ENCODE measurements around the gene STH.
"Not testable (repeated sequence)": the region's sequence is repeated elsewhere in the genome, so short reads cannot be mapped to it uniquely, and the experiment has no call there.

Gene STH
- 0 to 0.10 (median 0) reads per million in 9 experiments for total RNA-seq

- H3K36me3 Mint-ChIP-seq (ENCODE audit: insufficient read depth) = no peaks in the 10 kb centered on the region
- H3K4me1 Mint-ChIP-seq (ENCODE audit: low read depth in 2 of 2) = peaks cover 0 to 3% of the 10 kb centered on the region in 2 donors
- no peak within 1 kb of the TSS for H3K4me3 Mint-ChIP-seq
- H3K9me3 Mint-ChIP-seq = no peaks in the 10 kb centered on the region
- DNase-seq (no peak), ATAC-seq (replicated peaks) (no peak)
- H3K27ac Mint-ChIP-seq = no peak within 1 kb of the TSS
- H3K27me3 Mint-ChIP-seq = no peaks in the 10 kb centered on the region
These were observed at the start of gene STH for GRCh38 chr17:45998987-45999899. Gene STH (plus strand): TSS chr17:45999250. CDS start chr17:45999280, 30 bp downstream.

DNA sequence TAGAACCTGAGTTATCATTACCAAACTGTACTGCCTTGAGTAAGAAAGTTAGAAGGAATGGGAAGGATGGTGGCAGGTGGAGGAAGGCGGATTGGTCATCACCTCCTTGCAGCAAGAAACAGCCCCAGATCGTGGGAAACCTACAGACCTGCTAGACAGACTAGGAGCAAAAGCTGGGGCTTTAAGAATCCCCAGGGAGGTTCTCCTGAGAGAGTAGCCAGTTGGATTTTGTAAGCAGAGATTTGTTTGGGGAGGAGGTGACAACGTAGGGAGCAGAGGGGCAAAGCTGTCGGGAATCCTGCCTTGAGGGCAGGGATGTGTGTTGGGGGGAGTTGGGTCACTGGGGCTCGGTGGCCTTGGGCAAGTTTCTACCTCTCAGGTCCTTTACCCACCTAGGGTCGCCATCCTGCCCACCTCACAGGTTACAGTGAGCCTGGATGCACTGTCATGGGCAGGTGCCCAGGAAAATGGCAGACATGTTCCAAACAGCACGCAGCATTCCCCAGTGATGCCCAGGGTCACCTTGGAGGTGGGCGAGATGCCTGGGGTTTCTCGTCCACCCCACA is 49.2 kb upstream of the STH start:
- H3K36me3 Mint-ChIP-seq (ENCODE audit: insufficient read depth) = peaks cover 3% of the 10 kb centered on the region
- H3K27ac Mint-ChIP-seq = no peak overlapping the region
- no peak overlapping the region for H3K4me3 Mint-ChIP-seq
- ATAC-seq (replicated peaks) = no peak
- no peak for DNase-seq
- no peaks in the 10 kb centered on the region for H3K9me3 Mint-ChIP-seq
- peaks cover 0 to 8% of the 10 kb centered on the region in 2 donors for H3K4me1 Mint-ChIP-seq (ENCODE audit: low read depth in 2 of 2)
- peaks cover 41 to 61% of the 10 kb centered on the region in 2 donors for H3K27me3 Mint-ChIP-seq

- peaks cover 3% of the 10 kb centered on the region for H3K36me3 Mint-ChIP-seq (ENCODE audit: insufficient read depth)
- H3K4me1 Mint-ChIP-seq (ENCODE audit: low read depth in 2 of 2) = peaks cover 0 to 8% of the 10 kb centered on the region in 2 donors
- H3K9me3 Mint-ChIP-seq = no peaks in the 10 kb centered on the region
- peaks cover 45 to 63% of the 10 kb centered on the region in 2 donors for H3K27me3 Mint-ChIP-seq
- no peak overlapping the region for H3K27ac Mint-ChIP-seq
- H3K4me3 Mint-ChIP-seq = no peak overlapping the region
- no peak for ATAC-seq (replicated peaks)
- no peak for DNase-seq
These were observed 48.2 kb upstream of the STH start for GRCh38 chr17:45950888-45951287.

DNA sequence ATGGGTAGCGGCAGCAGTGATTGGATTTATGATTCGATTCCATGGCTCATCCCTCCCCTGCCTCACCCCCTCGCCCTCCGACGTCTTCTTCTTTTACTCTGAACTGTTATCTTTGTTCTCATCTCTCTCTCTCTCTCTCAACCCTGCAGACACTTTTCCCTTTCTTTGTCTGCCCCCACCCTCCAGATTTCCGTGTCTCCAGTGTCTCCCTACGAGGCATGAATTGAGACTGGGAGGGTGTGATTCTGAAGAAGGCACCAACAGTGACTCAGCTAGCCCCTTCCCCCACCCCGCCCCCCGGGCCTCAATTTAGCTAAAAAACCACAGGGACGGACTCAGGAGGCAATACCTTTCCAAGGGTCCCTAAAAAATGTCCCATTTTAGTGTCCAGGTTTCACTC is 47.6 kb upstream of the STH start:
- peaks cover 0 to 8% of the 10 kb centered on the region in 2 donors for H3K4me1 Mint-ChIP-seq (ENCODE audit: low read depth in 2 of 2)

DNA sequence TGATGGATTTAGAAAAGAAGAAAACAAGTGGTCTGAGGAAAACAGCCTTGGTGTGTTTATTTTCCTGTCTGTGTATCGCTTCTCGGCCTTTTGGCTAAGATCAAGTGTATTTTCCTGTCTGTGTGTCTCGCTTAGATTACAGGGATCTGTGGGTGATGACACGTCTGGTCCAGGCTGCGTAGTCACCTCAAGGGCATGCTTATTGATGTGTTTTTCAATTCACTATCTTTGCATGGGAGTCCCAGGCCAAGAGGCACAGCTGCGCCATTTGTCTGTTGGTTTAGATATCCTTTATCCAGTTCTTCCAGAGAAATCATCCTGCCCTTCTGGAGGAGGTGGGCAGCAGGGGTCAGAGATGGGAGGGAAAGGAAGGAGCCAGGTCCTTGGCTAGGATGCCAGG is 47.1 kb upstream of the STH start:
- no peaks in the 10 kb centered on the region for H3K9me3 Mint-ChIP-seq
- no peak overlapping the region for H3K4me3 Mint-ChIP-seq
- ATAC-seq (replicated peaks) (no peak), DNase-seq (no peak)
- peaks cover 3% of the 10 kb centered on the region for H3K36me3 Mint-ChIP-seq (ENCODE audit: insufficient read depth)
- peaks cover 0 to 8% of the 10 kb centered on the region in 2 donors for H3K4me1 Mint-ChIP-seq (ENCODE audit: low read depth in 2 of 2)
- peaks cover 45 to 65% of the 10 kb centered on the region in 2 donors for H3K27me3 Mint-ChIP-seq
- H3K27ac Mint-ChIP-seq = no peak overlapping the region

More for the DNA sequence above, 47.6 kb upstream of the STH start:
- Mint-ChIP-seq H3K27me3 (peaks cover 45 to 65% of the 10 kb centered on the region in 2 donors), H3K9me3 (no peaks in the 10 kb centered on the region), H3K4me3 (no peak overlapping the region), H3K36me3 (ENCODE audit: insufficient read depth) (peaks cover 3% of the 10 kb centered on the region), H3K27ac (no peak overlapping the region)
- DNase-seq (no peak), ATAC-seq (replicated peaks) (no peak)

DNA sequence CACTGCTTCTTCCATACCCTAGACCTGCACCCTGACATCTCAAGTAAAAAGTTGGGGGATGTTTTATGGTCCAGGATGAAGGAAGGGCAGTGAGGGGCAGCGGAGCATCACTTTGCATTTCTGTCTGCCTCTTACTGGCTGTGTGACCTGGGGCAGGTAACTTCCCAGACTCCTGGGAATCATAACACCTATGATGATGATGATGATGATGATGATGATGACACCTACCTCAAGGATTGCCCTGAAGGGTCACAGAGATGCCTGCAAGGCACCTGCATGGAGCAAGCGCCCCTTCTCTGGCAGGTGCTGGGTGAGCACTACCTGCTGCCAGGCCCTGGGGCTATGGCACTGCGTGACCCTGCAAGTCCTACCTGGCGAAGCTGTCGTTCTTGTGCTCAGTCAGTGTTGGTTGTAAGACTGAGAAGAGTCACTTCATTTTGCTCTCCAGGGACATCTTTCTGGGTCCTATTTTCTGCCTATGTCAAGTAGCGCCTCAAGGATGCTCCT is 46.2 kb upstream of the STH start:
- Mint-ChIP-seq H3K27ac (no peak overlapping the region), H3K36me3 (ENCODE audit: insufficient read depth) (peaks cover 3% of the 10 kb centered on the region), H3K4me1 (ENCODE audit: low read depth in 2 of 2) (peaks cover 0 to 8% of the 10 kb centered on the region in 2 donors), H3K9me3 (no peaks in the 10 kb centered on the region), H3K4me3 (no peak overlapping the region), H3K27me3 (peaks cover 45 to 65% of the 10 kb centered on the region in 2 donors)
- DNase-seq (no peak), ATAC-seq (replicated peaks) (no peak)

GRCh38 chr17:45953561-45953960 is 45.5 kb upstream of the STH start:
- H3K9me3 Mint-ChIP-seq = no peaks in the 10 kb centered on the region
- no peak overlapping the region for H3K27ac Mint-ChIP-seq
- H3K4me1 Mint-ChIP-seq (ENCODE audit: low read depth in 2 of 2) = peaks cover 0 to 8% of the 10 kb centered on the region in 2 donors
- ATAC-seq (replicated peaks) (no peak), DNase-seq (no peak)
- peaks cover 3% of the 10 kb centered on the region for H3K36me3 Mint-ChIP-seq (ENCODE audit: insufficient read depth)
- peaks cover 45 to 65% of the 10 kb centered on the region in 2 donors for H3K27me3 Mint-ChIP-seq
- no peak overlapping the region for H3K4me3 Mint-ChIP-seq

- ATAC-seq (replicated peaks) (no peak), DNase-seq (no peak)
- Mint-ChIP-seq H3K4me3 (no peak overlapping the region), H3K4me1 (ENCODE audit: low read depth in 2 of 2) (no peaks in the 10 kb centered on the region), H3K36me3 (ENCODE audit: insufficient read depth) (no peaks in the 10 kb centered on the region), H3K27ac (no peak overlapping the region), H3K9me3 (no peaks in the 10 kb centered on the region), H3K27me3 (peaks cover 39 to 54% of the 10 kb centered on the region in 2 donors)
These were observed 44.1 kb upstream of the STH start for GRCh38 chr17:45954914-45955313.

GRCh38 chr17:45955326-45955725 is 43.7 kb upstream of the STH start:
- H3K9me3 Mint-ChIP-seq = no peaks in the 10 kb centered on the region
- no peaks in the 10 kb centered on the region for H3K4me1 Mint-ChIP-seq (ENCODE audit: low read depth in 2 of 2)
- H3K27ac Mint-ChIP-seq = no peak overlapping the region
- DNase-seq (no peak), ATAC-seq (replicated peaks) (no peak)
- H3K36me3 Mint-ChIP-seq (ENCODE audit: insufficient read depth) = no peaks in the 10 kb centered on the region
- peaks cover 36 to 50% of the 10 kb centered on the region in 2 donors for H3K27me3 Mint-ChIP-seq
- no peak overlapping the region for H3K4me3 Mint-ChIP-seq

DNA sequence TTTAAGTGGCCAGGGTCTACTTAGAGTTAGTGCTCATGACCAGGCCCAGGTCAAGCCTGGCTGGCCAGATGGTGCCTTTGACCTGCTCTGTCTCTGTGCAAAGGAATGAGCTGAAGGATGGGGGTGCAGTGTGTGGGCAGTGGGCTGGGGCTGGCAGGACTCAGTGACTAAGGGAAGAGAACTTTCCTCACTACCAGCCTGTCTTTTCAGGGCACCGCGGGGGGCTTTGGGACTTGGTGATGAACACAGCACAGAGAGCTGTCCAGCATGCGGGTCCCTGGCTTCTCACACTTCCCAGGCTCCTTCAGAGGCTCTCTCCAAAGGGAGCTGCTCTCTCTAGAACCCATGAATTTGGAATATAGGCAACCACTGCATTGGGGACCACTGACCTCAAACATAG is 43.0 kb upstream of the STH start:
- Mint-ChIP-seq H3K4me3 (no peak overlapping the region), H3K27ac (no peak overlapping the region), H3K36me3 (ENCODE audit: insufficient read depth) (no peaks in the 10 kb centered on the region), H3K27me3 (peaks cover 28 to 43% of the 10 kb centered on the region in 2 donors), H3K4me1 (ENCODE audit: low read depth in 2 of 2) (no peaks in the 10 kb centered on the region), H3K9me3 (no peaks in the 10 kb centered on the region)
- DNase-seq = no peak
- ATAC-seq (replicated peaks) = no peak

- ATAC-seq (replicated peaks); H3K27ac Mint-ChIP-seq; DNase-seq; H3K36me3 Mint-ChIP-seq (ENCODE audit: insufficient read depth); H3K4me3 Mint-ChIP-seq; H3K9me3 Mint-ChIP-seq; H3K4me1 Mint-ChIP-seq (ENCODE audit: low read depth in 2 of 2): not testable (repeated sequence)
- peaks cover 21 to 36% of the 10 kb centered on the region in 2 donors for H3K27me3 Mint-ChIP-seq
These were observed 42.3 kb upstream of the STH start for GRCh38 chr17:45956746-45957145.

DNA sequence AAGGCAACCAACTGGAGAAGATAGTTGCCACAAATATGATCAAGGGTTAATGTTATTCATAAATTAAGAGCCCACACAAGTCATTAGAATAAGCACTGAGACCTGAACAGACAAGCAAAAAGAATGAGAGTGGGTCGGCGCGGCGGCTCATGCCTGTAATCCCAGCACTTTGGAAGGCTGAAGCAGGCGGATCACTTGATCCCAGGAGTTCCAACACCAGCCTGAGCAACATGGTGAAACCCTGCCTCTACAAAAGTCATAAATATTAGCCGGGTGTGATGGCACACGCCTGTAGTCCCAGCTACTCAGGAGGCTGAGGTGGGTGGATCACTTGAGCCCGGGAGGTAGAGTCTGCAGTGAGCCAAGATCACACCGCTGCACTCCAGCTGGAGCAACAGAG is 40.7 kb upstream of the STH start:
- Mint-ChIP-seq H3K4me3 (no peak overlapping the region), H3K36me3 (ENCODE audit: insufficient read depth) (no peaks in the 10 kb centered on the region), H3K27ac (no peak overlapping the region), H3K27me3 (peaks cover 15 to 22% of the 10 kb centered on the region in 2 donors), H3K4me1 (ENCODE audit: low read depth in 2 of 2) (no peaks in the 10 kb centered on the region), H3K9me3 (no peaks in the 10 kb centered on the region)
- no peak for DNase-seq
- no peak for ATAC-seq (replicated peaks)

GRCh38 chr17:45958994-45959665 is 39.9 kb upstream of the STH start:
- ATAC-seq (replicated peaks) (no peak), DNase-seq (no peak)
- no peak overlapping the region for H3K4me3 Mint-ChIP-seq
- no peaks in the 10 kb centered on the region for H3K4me1 Mint-ChIP-seq (ENCODE audit: low read depth in 2 of 2)
- peak overlapping the region in 1 of 2 donors; percentile 49 for H3K27ac Mint-ChIP-seq
- H3K36me3 Mint-ChIP-seq (ENCODE audit: insufficient read depth) = no peaks in the 10 kb centered on the region
- peaks cover 10 to 14% of the 10 kb centered on the region in 2 donors for H3K27me3 Mint-ChIP-seq
- no peaks in the 10 kb centered on the region for H3K9me3 Mint-ChIP-seq

Measured in effector memory CD8-positive, alpha-beta T cell (primary cell).